ENCODE measurements around the gene DDX39B.
"Not testable (repeated sequence)": the region's sequence is repeated elsewhere in the genome, so short reads cannot be mapped to it uniquely, and the experiment has no call there.

The DDX39B gene

DNA sequence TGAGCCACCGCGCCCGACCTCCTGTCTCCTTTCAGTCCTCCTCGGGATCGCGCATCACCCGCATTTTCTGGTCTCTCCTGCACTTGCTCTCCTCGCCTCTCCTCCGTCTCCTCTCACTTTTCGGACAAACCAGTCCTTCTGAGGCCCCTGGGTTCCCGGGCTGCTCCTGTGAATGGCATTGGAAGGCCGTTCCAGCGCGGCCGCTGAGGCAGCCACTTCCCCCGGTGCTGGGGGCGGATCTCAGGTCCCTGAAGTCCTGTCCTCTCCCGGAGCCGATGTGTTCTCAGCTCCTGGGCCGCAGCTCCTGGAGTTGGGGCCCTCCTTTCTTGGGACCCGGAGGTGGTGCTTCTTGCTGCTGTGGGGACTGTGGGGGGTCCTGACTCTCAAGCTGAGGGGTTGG is 43.1 kb downstream of the DDX39B start:
- DNase-seq (ENCODE audit: low spot score): no peak
- in situ Hi-C loops (cut with MboI; ENCODE audit: low sequenced_read_pairs, unreplicated experiment): loop anchor here (10.0 kb wide), 1 partner anchor 96 kb away; the partner anchor contains the start of gene NCR3
- TF ChIP-seq, protein P1, sequence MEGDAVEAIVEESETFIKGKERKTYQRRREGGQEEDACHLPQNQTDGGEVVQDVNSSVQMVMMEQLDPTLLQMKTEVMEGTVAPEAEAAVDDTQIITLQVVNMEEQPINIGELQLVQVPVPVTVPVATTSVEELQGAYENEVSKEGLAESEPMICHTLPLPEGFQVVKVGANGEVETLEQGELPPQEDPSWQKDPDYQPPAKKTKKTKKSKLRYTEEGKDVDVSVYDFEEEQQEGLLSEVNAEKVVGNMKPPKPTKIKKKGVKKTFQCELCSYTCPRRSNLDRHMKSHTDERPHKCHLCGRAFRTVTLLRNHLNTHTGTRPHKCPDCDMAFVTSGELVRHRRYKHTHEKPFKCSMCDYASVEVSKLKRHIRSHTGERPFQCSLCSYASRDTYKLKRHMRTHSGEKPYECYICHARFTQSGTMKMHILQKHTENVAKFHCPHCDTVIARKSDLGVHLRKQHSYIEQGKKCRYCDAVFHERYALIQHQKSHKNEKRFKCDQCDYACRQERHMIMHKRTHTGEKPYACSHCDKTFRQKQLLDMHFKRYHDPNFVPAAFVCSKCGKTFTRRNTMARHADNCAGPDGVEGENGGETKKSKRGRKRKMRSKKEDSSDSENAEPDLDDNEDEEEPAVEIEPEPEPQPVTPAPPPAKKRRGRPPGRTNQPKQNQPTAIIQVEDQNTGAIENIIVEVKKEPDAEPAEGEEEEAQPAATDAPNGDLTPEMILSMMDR (IDR thresholded peaks at IDR 0.05; ENCODE audit: borderline replicate concordance, control extremely low read depth, extremely low read depth, insufficient read depth, missing control alignments): no peak

DNA sequence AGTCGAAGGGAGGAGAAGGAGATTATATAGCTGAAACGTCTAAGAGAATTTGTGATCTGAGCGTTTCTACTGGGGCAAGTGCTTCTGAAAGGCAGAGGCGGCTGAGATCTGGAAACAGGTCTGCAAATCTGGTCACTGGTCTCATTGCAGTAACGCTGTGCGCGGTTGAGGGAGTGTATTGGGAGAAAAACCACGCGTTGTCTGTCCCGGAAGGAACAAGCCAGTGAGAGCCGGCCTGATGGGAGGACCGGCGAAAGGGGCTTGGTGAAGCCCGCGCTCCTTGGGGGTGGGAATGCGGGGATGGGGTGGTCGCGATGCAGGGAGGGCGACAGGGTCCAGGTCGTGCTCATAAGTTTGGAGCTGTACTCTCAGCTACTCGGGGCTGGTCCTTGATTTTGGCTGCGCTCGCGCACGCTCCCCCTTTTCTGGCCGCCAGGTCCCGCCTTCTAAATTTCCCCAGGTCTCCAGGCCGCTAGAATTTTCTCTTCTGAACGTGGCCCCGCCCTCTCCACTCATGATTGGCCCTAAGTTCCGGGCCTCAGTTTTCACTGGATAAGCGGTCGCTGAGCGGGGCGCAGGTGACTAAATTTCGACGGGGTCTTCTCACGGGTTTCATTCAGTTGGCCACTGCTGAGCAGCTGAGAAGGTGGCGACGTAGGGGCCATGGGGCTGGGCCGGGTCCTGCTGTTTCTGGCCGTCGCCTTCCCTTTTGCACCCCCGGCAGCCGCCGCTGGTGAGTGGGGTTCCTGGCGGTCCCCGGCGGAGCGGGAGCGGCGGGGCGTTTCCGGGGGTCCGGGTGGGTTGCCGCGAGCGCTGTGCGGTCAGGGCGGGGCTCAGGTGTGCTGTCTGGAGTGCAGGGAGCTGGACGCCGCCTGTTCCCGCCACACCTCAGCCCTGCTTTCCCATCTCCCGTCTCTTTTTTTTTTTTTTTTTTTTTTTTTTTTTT is 44.0 kb downstream of the DDX39B start, which contains the start of gene MICB:
TSS of gene MICB (plus strand) at position 615 of the 946 bp plus-strand sequence. CDS start at position 664, 49 bp downstream.
- peak; percentile 89 for DNase-seq (ENCODE audit: low spot score)
- in situ Hi-C loops (cut with MboI; ENCODE audit: low sequenced_read_pairs, unreplicated experiment): loop anchor here (10.0 kb wide), 1 partner anchor 97 kb away; the partner anchor contains the start of gene NCR3
- TF ChIP-seq, protein P1 (IDR thresholded peaks at IDR 0.05; ENCODE audit: borderline replicate concordance, control extremely low read depth, extremely low read depth, insufficient read depth, missing control alignments): no peak

DNA sequence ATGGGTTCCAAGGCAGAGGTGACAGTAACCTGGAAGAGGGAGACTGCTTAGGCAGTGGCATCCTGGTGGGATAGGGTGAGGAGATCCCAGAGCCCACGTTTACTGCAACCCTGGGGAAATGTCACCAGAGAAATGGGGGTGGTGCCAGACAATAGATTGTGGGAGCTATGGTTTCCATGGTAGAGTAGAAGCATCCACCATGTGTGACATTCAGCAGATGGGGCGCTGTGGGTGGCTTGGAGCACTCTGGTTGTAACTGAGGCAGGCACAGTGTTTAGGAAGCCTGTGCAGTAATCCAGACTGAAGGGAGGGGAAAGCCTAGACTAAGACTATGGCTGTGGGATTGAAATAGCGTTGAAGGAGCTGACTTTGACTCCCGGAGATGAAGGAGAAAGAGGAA is 45.0 kb downstream of the DDX39B start:
- not testable (repeated sequence) for DNase-seq (ENCODE audit: low spot score)
- in situ Hi-C loops (cut with MboI; ENCODE audit: low sequenced_read_pairs, unreplicated experiment): loop anchor here (10.0 kb wide), 1 partner anchor 98 kb away; the partner anchor contains the start of gene NCR3

DNA sequence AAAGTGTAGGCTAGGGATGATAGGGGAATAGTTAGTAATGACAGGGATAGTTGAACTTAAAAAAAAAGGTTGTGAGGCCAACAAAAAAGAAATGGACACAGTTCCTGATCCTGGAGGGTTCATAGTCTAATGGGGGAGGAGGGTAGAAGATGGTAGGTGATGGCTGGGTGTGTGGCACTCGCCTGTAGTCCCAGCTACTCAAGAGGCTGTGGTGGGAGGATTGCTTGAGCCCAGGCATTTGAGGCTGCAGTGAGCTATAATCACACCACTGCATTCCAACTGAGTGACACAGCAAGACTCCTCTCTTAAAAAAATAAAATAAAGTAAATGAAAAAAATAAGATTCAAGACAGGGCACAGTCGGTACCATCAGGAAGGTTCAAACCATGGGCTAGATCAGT is 46.2 kb downstream of the DDX39B start:
- no peak for DNase-seq (ENCODE audit: low spot score)
- TF ChIP-seq, protein P1 (IDR thresholded peaks at IDR 0.05; ENCODE audit: borderline replicate concordance, control extremely low read depth, extremely low read depth, insufficient read depth, missing control alignments): no peak
- in situ Hi-C loops (cut with MboI; ENCODE audit: low sequenced_read_pairs, unreplicated experiment): loop anchor here (10.0 kb wide), 1 partner anchor 99 kb away; the partner anchor contains the start of gene NCR3

DNA sequence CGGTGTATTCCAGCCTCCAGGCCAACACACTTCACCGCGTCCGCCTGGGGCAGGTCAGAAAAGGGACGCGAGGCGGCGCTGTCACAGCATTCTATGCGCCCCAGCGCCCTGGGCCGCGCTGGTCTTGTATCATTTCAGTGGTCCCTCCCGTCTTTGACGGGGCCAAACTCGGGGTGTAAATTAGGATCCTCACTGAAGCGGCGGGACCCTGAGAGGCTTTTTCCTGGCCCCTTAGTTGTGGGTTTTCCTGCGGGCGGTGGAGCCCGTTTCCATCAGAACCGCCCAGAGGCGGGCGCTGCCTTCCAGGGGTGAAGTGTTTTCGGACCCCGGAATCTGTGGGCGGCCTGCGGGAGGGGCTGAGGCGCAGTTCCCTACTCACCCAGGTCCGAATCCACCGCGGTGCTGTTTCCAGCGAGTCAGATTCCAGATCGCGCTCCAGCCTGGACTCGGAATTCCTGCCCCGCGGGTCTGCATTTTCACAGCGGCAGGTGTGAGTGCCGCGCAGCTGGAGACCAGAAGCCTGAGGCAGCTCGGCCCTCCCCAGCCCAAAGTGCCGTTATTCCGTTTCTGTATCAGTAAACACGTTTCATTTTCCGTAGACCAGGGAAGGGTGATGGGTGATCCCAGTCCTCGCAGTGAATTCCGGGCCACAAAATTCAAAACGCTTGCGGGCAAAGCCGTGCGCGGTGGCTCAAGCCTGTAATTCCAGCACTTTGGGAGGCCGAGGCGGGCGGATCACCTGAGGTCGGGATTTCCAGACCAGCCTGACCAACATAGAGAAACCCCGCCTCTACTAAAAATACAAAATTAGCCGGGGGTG is 47.7 kb downstream of the DDX39B start:
- DNase-seq (ENCODE audit: low spot score): peak; percentile 77
- in situ Hi-C loops (cut with MboI; ENCODE audit: low sequenced_read_pairs, unreplicated experiment): loop anchor here (10.0 kb wide), 1 partner anchor 101 kb away; the partner anchor contains the start of gene NCR3
- TF ChIP-seq, protein P1 (IDR thresholded peaks at IDR 0.05; ENCODE audit: borderline replicate concordance, control extremely low read depth, extremely low read depth, insufficient read depth, missing control alignments): peak; percentile 85

DNA sequence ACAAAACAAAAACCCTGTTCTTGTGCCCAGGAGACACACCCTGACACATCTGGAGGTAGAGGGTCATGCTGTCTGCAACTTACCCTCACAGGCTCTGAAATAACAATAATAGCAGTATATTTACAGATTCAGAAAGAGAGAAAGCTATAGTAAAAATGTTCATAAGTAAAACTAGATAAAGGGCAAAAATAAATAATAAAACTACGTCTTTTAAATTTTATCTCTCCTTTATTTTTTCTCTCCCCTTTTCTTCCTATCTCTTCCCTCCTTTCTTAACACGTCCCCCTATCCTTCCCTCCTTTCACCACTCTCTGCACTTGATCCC is 48.3 kb downstream of the DDX39B start:
- in situ Hi-C loops (cut with MboI; ENCODE audit: low sequenced_read_pairs, unreplicated experiment): loop anchor here (10.0 kb wide), 1 partner anchor 101 kb away; the partner anchor contains the start of gene NCR3
- DNase-seq (ENCODE audit: low spot score): not testable (repeated sequence)

DNA sequence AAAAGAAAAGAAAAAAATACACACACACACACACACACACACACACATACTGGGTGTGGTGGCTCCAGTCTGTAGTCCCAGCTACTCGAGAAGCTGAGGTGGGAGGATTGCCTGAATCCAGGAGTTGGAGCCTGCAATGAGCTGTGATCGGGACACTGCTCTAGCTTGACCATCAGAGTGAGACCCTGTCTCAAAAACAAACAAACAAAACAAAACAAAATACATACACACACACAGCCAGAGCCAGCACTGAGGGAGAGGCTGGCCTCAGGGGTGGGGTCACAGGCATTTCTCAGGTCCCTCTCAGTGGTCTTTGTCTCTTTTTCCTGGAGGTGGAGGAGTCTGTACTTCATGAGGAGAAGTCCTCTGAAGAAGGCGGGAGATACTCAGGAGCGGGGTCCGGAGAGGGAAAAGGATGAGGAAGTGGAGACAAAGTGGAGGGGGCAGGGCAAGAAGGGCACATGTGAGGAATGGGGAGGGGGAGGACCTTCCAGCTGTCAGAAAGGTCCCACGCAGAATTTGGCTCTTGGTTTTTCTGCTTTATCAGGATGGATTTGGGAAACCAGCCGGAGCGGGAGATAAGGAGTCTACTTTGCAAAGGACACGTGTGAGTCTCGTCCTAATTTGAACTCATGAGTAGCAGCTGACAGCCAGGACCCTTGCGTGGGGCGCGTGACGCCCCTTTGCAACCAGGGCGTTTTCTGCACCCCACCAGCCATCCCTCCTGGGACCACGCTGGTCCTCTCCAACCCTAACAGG is 51.5 kb downstream of the DDX39B start:
- TF ChIP-seq, protein P1 (IDR thresholded peaks at IDR 0.05; ENCODE audit: borderline replicate concordance, control extremely low read depth, extremely low read depth, insufficient read depth, missing control alignments): no peak
- DNase-seq (ENCODE audit: low spot score): no peak
- in situ Hi-C loops (cut with MboI; ENCODE audit: low sequenced_read_pairs, unreplicated experiment): loop anchor here (10.0 kb wide), 1 partner anchor 105 kb away; the partner anchor contains the start of gene NCR3

All from GM13976 (cell line).